Activated CD4-positive, alpha-beta T cell treated with anti-CD3 and anti-CD28 coated beads for 36 hours (primary cell): ENCODE measurements around the gene PSTPIP2. TPM values are rescaled to one million over a fixed set of nuclear protein-coding genes. Genes with fewer than 3 reads are reported as not detected.
"Not testable (repeated sequence)": the region's sequence is repeated elsewhere in the genome, so short reads cannot be mapped to it uniquely, and the experiment has no call there.

Experiments used
- ATAC-seq: fragments of 200-7000 bp; cut with Tn5 transposase; one replicate; pipeline ENCODE4 v1.10.0; 2021; ENCODE audit warnings: mild to moderate bottlenecking, moderate library complexity
- CTCF ChIA-PET: fragments of 350-600 bp; sonication (Branson Sonifier 250); formaldehyde crosslinking; loops from one replicate; lab custom pipeline; 2021; ENCODE audit warnings: antibody characterized with exemption; lab: Charles Lee
- POLR2A ChIA-PET: fragments of 350-600 bp; sonication (Branson Sonifier 250); formaldehyde crosslinking; loops from one replicate; lab custom pipeline; 2021; ENCODE audit warnings: antibody characterized with exemption, inconsistent platforms; lab: Charles Lee
- DNase-seq: peaks from one replicate; pipeline ENCODE4 v3.0.0-alpha.2; 2020
- H3K27ac Mint-ChIP-seq: one replicate; pipeline ENCODE4 v1.8.0; 2021; ENCODE audit warnings: mixed read lengths
- H3K27me3 Mint-ChIP-seq: one replicate; pipeline ENCODE4 v1.8.0; 2021; ENCODE audit warnings: mixed read lengths
- H3K36me3 Mint-ChIP-seq: one replicate; pipeline ENCODE4 v1.8.0; 2021; ENCODE audit warnings: low read depth, mixed read lengths
- H3K4me1 Mint-ChIP-seq: one replicate; pipeline ENCODE4 v1.8.0; 2021; ENCODE audit warnings: mixed read lengths
- H3K4me3 Mint-ChIP-seq: one replicate; pipeline ENCODE4 v1.8.0; 2021; ENCODE audit warnings: mild to moderate bottlenecking, moderate library complexity, mixed read lengths
- H3K9me3 Mint-ChIP-seq: one replicate; pipeline ENCODE4 v1.8.0; 2021; ENCODE audit warnings: low read depth, mixed read lengths
- intact Hi-C, 2 experiments: fragments of 100-400 bp; cut with DNase I in 1 of 2; cut with micrococcal nuclease in 1 of 2; formaldehyde crosslinking; loops; one replicate each; pipeline versions ENCODE4 v1.14.2 to v1.15.1; 2022 to 2024; cut with DNase I, micrococcal nuclease
- total RNA-seq, 2 experiments: library from RNA; stranded (reverse); gene quantifications; one replicate each; pipeline ENCODE4 v1.2.3, GENCODE V29; 2021

Gene PSTPIP2
- total RNA-seq, 2 experiments from 2014 or later = 11.5 to 15.3 TPM

- DNase-seq = peak; percentile 24
- Mint-ChIP-seq H3K4me3 (peak overlapping the region; percentile 11), H3K9me3 (no peaks in the 10 kb centered on the region), H3K27ac (peak overlapping the region; percentile 83), H3K27me3 (no peaks in the 10 kb centered on the region), H3K4me1 (peaks cover 57% of the 10 kb centered on the region), H3K36me3 (peaks cover 23% of the 10 kb centered on the region)
- ATAC-seq = peak; percentile 33
- intact Hi-C loops = no loop called here
- ChIA-PET POLR2A (interaction anchor here (1.0 kb wide), 1 partner anchor 211 kb away, joined by 3 read pairs; a partner anchor contains a TSS), CTCF (interaction anchor here (0.7 to 2.5 kb wide), 8 partner anchors 11 to 111 kb away, joined by 3 to 15 read pairs (median 4); no protein-coding TSS in a partner anchor)
These were observed 109.2 kb downstream of the PSTPIP2 start for GRCh38 chr18:45962866-45963265.

GRCh38 chr18:45962461-45962860 is 109.6 kb downstream of the PSTPIP2 start:
- peak; percentile 34 for DNase-seq
- Mint-ChIP-seq H3K9me3 (no peaks in the 10 kb centered on the region), H3K27ac (peak overlapping the region; percentile 68), H3K4me1 (peaks cover 60% of the 10 kb centered on the region), H3K4me3 (no peak overlapping the region), H3K27me3 (no peaks in the 10 kb centered on the region), H3K36me3 (peaks cover 23% of the 10 kb centered on the region)
- intact Hi-C loops = no loop called here
- POLR2A ChIA-PET = interaction anchor here (0.6 to 1.0 kb wide), 2 partner anchors 211 to 297 kb away, joined by 3 to 4 read pairs; a partner anchor contains a TSS
- CTCF ChIA-PET = interaction anchor here (0.6 to 2.5 kb wide), 9 partner anchors 10 to 111 kb away, joined by 3 to 15 read pairs (median 3); no protein-coding TSS in a partner anchor
- peak; percentile 18 for ATAC-seq

- H3K4me3 Mint-ChIP-seq, POLR2A ChIA-PET, intact Hi-C loops, H3K27ac Mint-ChIP-seq, H3K27me3 Mint-ChIP-seq, H3K9me3 Mint-ChIP-seq, ATAC-seq, DNase-seq, CTCF ChIA-PET: not testable (repeated sequence)
- Mint-ChIP-seq H3K36me3 (peaks cover 25% of the 10 kb centered on the region), H3K4me1 (peaks cover 51% of the 10 kb centered on the region)
These were observed 112.6 kb downstream of the PSTPIP2 start for GRCh38 chr18:45959484-45959883.

- ChIA-PET POLR2A (no interaction called here), CTCF (interaction anchor here (0.6 to 1.0 kb wide), 3 partner anchors 11 to 115 kb away, joined by 3 read pairs; no protein-coding TSS in a partner anchor)
- no peak for ATAC-seq
- no peaks in the 10 kb centered on the region for H3K27me3 Mint-ChIP-seq
- peaks cover 54% of the 10 kb centered on the region for H3K4me1 Mint-ChIP-seq
- peaks cover 32% of the 10 kb centered on the region for H3K36me3 Mint-ChIP-seq
- intact Hi-C loops = no loop called here
- H3K27ac Mint-ChIP-seq = no peak overlapping the region
- no peaks in the 10 kb centered on the region for H3K9me3 Mint-ChIP-seq
- no peak overlapping the region for H3K4me3 Mint-ChIP-seq
- DNase-seq = no peak
These were observed 113.3 kb downstream of the PSTPIP2 start for GRCh38 chr18:45958730-45959129.

GRCh38 chr18:45958027-45958426 is 114.0 kb downstream of the PSTPIP2 start:
- no peaks in the 10 kb centered on the region for H3K27me3 Mint-ChIP-seq
- H3K4me1 Mint-ChIP-seq = peaks cover 47% of the 10 kb centered on the region
- DNase-seq (no peak), ATAC-seq (no peak)
- no peak overlapping the region for H3K4me3 Mint-ChIP-seq
- intact Hi-C loops = no loop called here
- ChIA-PET POLR2A (no interaction called here), CTCF (interaction anchor here (0.6 to 1.0 kb wide), 2 partner anchors 12 to 116 kb away, joined by 3 read pairs; no protein-coding TSS in a partner anchor)
- H3K36me3 Mint-ChIP-seq = peaks cover 36% of the 10 kb centered on the region
- H3K9me3 Mint-ChIP-seq = no peaks in the 10 kb centered on the region
- H3K27ac Mint-ChIP-seq = no peak overlapping the region

GRCh38 chr18:45957100-45957499 is 115.0 kb downstream of the PSTPIP2 start:
- H3K27me3 Mint-ChIP-seq = no peaks in the 10 kb centered on the region
- POLR2A ChIA-PET = no interaction called here
- no peaks in the 10 kb centered on the region for H3K9me3 Mint-ChIP-seq
- CTCF ChIA-PET = interaction anchor here (1.0 kb wide), 1 partner anchor 44 kb away, joined by 3 read pairs; no protein-coding TSS in a partner anchor
- ATAC-seq = no peak
- peaks cover 43% of the 10 kb centered on the region for H3K4me1 Mint-ChIP-seq
- DNase-seq = no peak
- intact Hi-C loops = no loop called here
- no peak overlapping the region for H3K27ac Mint-ChIP-seq
- H3K36me3 Mint-ChIP-seq = peaks cover 35% of the 10 kb centered on the region
- no peak overlapping the region for H3K4me3 Mint-ChIP-seq

GRCh38 chr18:45954070-45954934 is 117.8 kb downstream of the PSTPIP2 start:
- POLR2A ChIA-PET = interaction anchor here (0.6 kb wide), 1 partner anchor 112 kb away, joined by 3 read pairs; no protein-coding TSS in a partner anchor
- Mint-ChIP-seq H3K27ac (no peak overlapping the region), H3K4me3 (no peak overlapping the region), H3K36me3 (peaks cover 39% of the 10 kb centered on the region), H3K27me3 (no peaks in the 10 kb centered on the region), H3K9me3 (no peaks in the 10 kb centered on the region), H3K4me1 (peaks cover 26% of the 10 kb centered on the region)
- intact Hi-C loops = no loop called here
- CTCF ChIA-PET = interaction anchor here (1.2 kb wide), 1 partner anchor 119 kb away, joined by 4 read pairs; no protein-coding TSS in a partner anchor
- ATAC-seq (peak; percentile 44), DNase-seq (no peak)

GRCh38 chr18:45951016-45951714 is 120.9 kb downstream of the PSTPIP2 start:
- Mint-ChIP-seq H3K4me3 (no peak overlapping the region), H3K27ac (no peak overlapping the region), H3K9me3 (no peaks in the 10 kb centered on the region), H3K36me3 (peaks cover 59% of the 10 kb centered on the region), H3K27me3 (no peaks in the 10 kb centered on the region), H3K4me1 (peaks cover 11% of the 10 kb centered on the region)
- intact Hi-C loops = no loop called here
- ChIA-PET POLR2A (interaction anchor here (0.5 to 0.6 kb wide), 2 partner anchors 52 to 264 kb away, joined by 5 to 11 read pairs; no protein-coding TSS in a partner anchor), CTCF (interaction anchor here (1.4 to 1.9 kb wide), 2 partner anchors 10 to 122 kb away, joined by 3 to 9 read pairs; no protein-coding TSS in a partner anchor)
- ATAC-seq (no peak), DNase-seq (no peak)

- intact Hi-C loops = no loop called here
- Mint-ChIP-seq H3K27me3 (no peaks in the 10 kb centered on the region), H3K4me3 (no peak overlapping the region), H3K9me3 (no peaks in the 10 kb centered on the region), H3K27ac (no peak overlapping the region), H3K4me1 (peaks cover 8% of the 10 kb centered on the region), H3K36me3 (peaks cover 55% of the 10 kb centered on the region)
- ATAC-seq (no peak), DNase-seq (no peak)
- POLR2A ChIA-PET = no interaction called here
- CTCF ChIA-PET = interaction anchor here (1.1 to 2.3 kb wide), 2 partner anchors 35 to 128 kb away, joined by 4 to 6 read pairs; no protein-coding TSS in a partner anchor
These were observed 126.4 kb downstream of the PSTPIP2 start for GRCh38 chr18:45945669-45946068.

- H3K4me1 Mint-ChIP-seq = peaks cover 36% of the 10 kb centered on the region
- no peaks in the 10 kb centered on the region for H3K27me3 Mint-ChIP-seq
- DNase-seq = no peak
- ChIA-PET POLR2A (no interaction called here), CTCF (interaction anchor here (1.0 to 1.8 kb wide), 3 partner anchors 11 to 133 kb away, joined by 3 to 8 read pairs (median 3); no protein-coding TSS in a partner anchor)
- no peaks in the 10 kb centered on the region for H3K9me3 Mint-ChIP-seq
- intact Hi-C loops = no loop called here
- peak; percentile 47 for ATAC-seq
- H3K4me3 Mint-ChIP-seq = no peak overlapping the region
- peak overlapping the region; percentile 4 for H3K27ac Mint-ChIP-seq
- H3K36me3 Mint-ChIP-seq = peaks cover 52% of the 10 kb centered on the region
These were observed 131.3 kb downstream of the PSTPIP2 start for GRCh38 chr18:45940724-45941123.

GRCh38 chr18:45939236-45939635 is 132.8 kb downstream of the PSTPIP2 start:
- ATAC-seq (no peak), DNase-seq (no peak)
- Mint-ChIP-seq H3K27ac (no peak overlapping the region), H3K27me3 (no peaks in the 10 kb centered on the region), H3K9me3 (no peaks in the 10 kb centered on the region), H3K36me3 (peaks cover 50% of the 10 kb centered on the region), H3K4me3 (no peak overlapping the region), H3K4me1 (peaks cover 37% of the 10 kb centered on the region)
- ChIA-PET POLR2A (no interaction called here), CTCF (no interaction called here)
- intact Hi-C loops = loop anchor here in 1 of 2 experiments (5.0 to 10.0 kb wide), 2 partner anchors 33 to 136 kb away; partner anchors contain the start of gene PSTPIP2
